HEK293 (cell line): ENCODE results near the gene ANP32A.

Source experiments
- BCL6B ChIP-seq: fragments of 450-650 bp; formaldehyde crosslinking; IDR thresholded peaks from 2 replicates; pipeline ENCODE4 v1.5.1; 2017; ENCODE audit warnings: missing biosample characterization, missing genetic modification characterization
- HOXA7 ChIP-seq: sonication (generic); formaldehyde crosslinking; IDR thresholded peaks from 2 replicates; pipeline ENCODE4 v1.8.1; 2022; ENCODE audit warnings: missing genetic modification reagents, borderline replicate concordance
- KLF1 ChIP-seq: fragments of 450-650 bp; formaldehyde crosslinking; IDR thresholded peaks from 2 replicates; pipeline ENCODE4 v1.5.1; 2016; ENCODE audit warnings: missing biosample characterization, missing genetic modification characterization
- MZF1 ChIP-seq: fragments of 450-650 bp; formaldehyde crosslinking; IDR thresholded peaks from 2 replicates; pipeline ENCODE4 v1.5.1; 2017; ENCODE audit warnings: missing biosample characterization, missing genetic modification characterization, borderline replicate concordance
- OSR2 ChIP-seq: fragments of 450-650 bp; formaldehyde crosslinking; IDR thresholded peaks from 2 replicates; pipeline ENCODE4 v1.5.1; 2016; ENCODE audit warnings: missing biosample characterization, missing genetic modification characterization
- PBX3 ChIP-seq: sonication (generic); formaldehyde crosslinking; IDR thresholded peaks from 2 replicates; pipeline ENCODE4 v1.8.1; 2022; ENCODE audit warnings: mild to moderate bottlenecking, moderate library complexity, missing genetic modification reagents
- PRDM6 ChIP-seq: fragments of 450-650 bp; formaldehyde crosslinking; IDR thresholded peaks from 2 replicates; pipeline ENCODE4 v1.5.1; 2017; ENCODE audit warnings: missing biosample characterization, missing genetic modification characterization
- REST ChIP-seq: fragments of 450-650 bp; formaldehyde crosslinking; IDR thresholded peaks from 2 replicates; pipeline ENCODE4 v1.5.1; 2016; ENCODE audit warnings: missing biosample characterization, missing genetic modification characterization
- SCRT2 ChIP-seq: fragments of 450-650 bp; formaldehyde crosslinking; IDR thresholded peaks from 2 replicates; pipeline ENCODE4 v1.5.1; 2016; ENCODE audit warnings: missing biosample characterization, missing genetic modification characterization
- ZFP69B ChIP-seq: fragments of 450-650 bp; formaldehyde crosslinking; IDR thresholded peaks from 2 replicates; pipeline ENCODE4 v1.5.1; 2016; ENCODE audit warnings: missing biosample characterization, missing genetic modification characterization
- ZNF112 ChIP-seq: fragments of 450-650 bp; formaldehyde crosslinking; IDR thresholded peaks from 2 replicates; pipeline ENCODE4 v1.5.0; 2017; ENCODE audit warnings: missing biosample characterization, missing genetic modification characterization
- ZNF223 ChIP-seq: fragments of 450-650 bp; formaldehyde crosslinking; IDR thresholded peaks from 2 replicates; pipeline ENCODE4 v1.5.1; 2016; ENCODE audit warnings: missing biosample characterization, missing genetic modification characterization
- ZNF24 ChIP-seq: fragments of 450-650 bp; formaldehyde crosslinking; IDR thresholded peaks from 2 replicates; pipeline ENCODE4 v1.5.1; 2016; ENCODE audit warnings: missing biosample characterization, missing genetic modification characterization
- ZNF266 ChIP-seq: fragments of 450-650 bp; formaldehyde crosslinking; IDR thresholded peaks from 2 replicates; pipeline ENCODE4 v1.5.1; 2016; ENCODE audit warnings: missing biosample characterization, missing genetic modification characterization, low read depth
- ZNF292 ChIP-seq: fragments of 450-650 bp; formaldehyde crosslinking; IDR thresholded peaks from 2 replicates; pipeline ENCODE4 v1.5.1; 2016; ENCODE audit warnings: low read depth, missing biosample characterization, missing genetic modification characterization, borderline replicate concordance
- ZNF335 ChIP-seq: fragments of 450-650 bp; formaldehyde crosslinking; conservative IDR thresholded peaks from 2 replicates; pipeline ENCODE4 v1.5.1; 2016; ENCODE audit warnings: missing biosample characterization, missing genetic modification characterization
- ZNF350 ChIP-seq: fragments of 450-650 bp; formaldehyde crosslinking; IDR thresholded peaks from 2 replicates; pipeline ENCODE4 v1.5.0; 2017; ENCODE audit warnings: missing biosample characterization, mild to moderate bottlenecking, missing genetic modification characterization
- ZNF626 ChIP-seq: fragments of 450-650 bp; sonication (Bioruptor Pico); formaldehyde crosslinking; IDR thresholded peaks from 2 replicates; pipeline ENCODE4 v1.5.1; 2018; ENCODE audit warnings: missing biosample characterization, missing genetic modification characterization, inconsistent platforms
- ZNF76 ChIP-seq: fragments of 450-650 bp; formaldehyde crosslinking; IDR thresholded peaks from 2 replicates; pipeline ENCODE4; 2016; ENCODE audit warnings: low read depth, missing biosample characterization, missing genetic modification characterization, borderline replicate concordance
- ZSCAN16 ChIP-seq: fragments of 450-650 bp; formaldehyde crosslinking; IDR thresholded peaks from 2 replicates; pipeline ENCODE4 v1.5.1; 2016; ENCODE audit warnings: missing biosample characterization, missing genetic modification characterization
- TF ChIP-seq, protein P1 (sequence below): fragments of 450-650 bp; formaldehyde crosslinking; IDR thresholded peaks from 2 replicates; pipeline ENCODE4 v1.5.1; 2016; ENCODE audit warnings: missing biosample characterization, missing genetic modification characterization
- TF ChIP-seq, protein P2 (sequence below): fragments of 450-650 bp; formaldehyde crosslinking; IDR thresholded peaks from 2 replicates; pipeline ENCODE4 v1.5.1; 2016; ENCODE audit warnings: missing biosample characterization, missing genetic modification characterization
- TF ChIP-seq, protein P3 (sequence below): IDR thresholded peaks from 2 replicates; pipeline ENCODE4 v1.6.1; 2011; ENCODE audit warnings: mild to moderate bottlenecking, low read depth, low read length, borderline replicate concordance
- TF ChIP-seq, protein P4 (sequence below): fragments of 450-650 bp; IDR thresholded peaks from 2 replicates; pipeline ENCODE4 v1.5.1; 2018; ENCODE audit warnings: missing biosample characterization, mild to moderate bottlenecking, missing genetic modification characterization

Gene ANP32A

DNA sequence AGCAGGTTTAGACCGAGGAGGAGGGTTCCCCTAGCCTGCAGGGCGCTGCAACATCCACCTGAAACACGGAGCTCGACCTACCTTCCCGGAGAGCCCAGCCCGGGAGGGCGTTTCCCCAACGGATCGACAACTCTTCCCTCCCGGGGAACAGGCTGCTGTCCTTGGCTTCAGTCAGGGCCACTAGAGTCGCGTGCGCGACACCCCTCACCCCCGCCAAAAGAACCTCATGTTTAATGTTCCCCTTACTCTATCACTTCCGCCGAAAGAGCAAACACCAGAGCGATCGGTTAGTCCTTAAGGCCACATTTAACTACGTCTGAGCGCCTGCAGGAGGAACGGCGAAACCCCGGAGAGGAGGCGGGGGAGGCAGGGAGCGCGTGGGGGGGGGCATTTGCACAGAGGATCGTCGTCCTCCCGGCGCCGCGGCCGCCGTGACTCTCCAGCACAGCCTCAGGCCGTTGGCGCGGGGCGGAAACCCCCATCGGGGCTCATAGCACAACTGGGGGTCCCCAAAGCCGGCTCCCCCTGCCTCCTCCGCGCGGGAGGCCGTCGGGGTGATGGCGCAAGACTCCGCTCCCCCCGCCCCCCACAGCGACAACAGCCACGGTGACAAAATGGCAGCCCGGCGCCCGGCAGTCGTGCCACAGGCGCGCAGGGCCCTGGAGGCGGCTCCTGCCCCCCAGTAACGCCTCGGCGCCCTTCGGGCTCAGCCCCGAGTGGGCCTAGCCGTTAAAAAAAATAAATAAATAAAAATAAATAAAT lies 3.2 kb downstream of the ANP32A start (continued):
- TF ChIP-seq MZF1 (peak; percentile 50; the same call in 1 of the 2 replicates), BCL6B (no peak), REST (tag by site-specific recombination) (0 out of 2 replicates have a peak, but pooled peaks have one; percentile 22), KLF1 (tag by site-specific recombination) (peak; percentile 61), ZNF335 (tag by site-specific recombination) (peak; percentile 69), SCRT2 (tag by site-specific recombination) (no peak), PRDM6 (tag by site-specific recombination) (no peak), OSR2 (tag by site-specific recombination) (no peak), ZNF626 (tag by site-specific recombination) (no peak), ZNF350 (tag by site-specific recombination) (no peak), ZNF24 (tag by site-specific recombination) (peak; percentile 38; the same call in 1 of the 2 replicates), ZSCAN16 (tag by site-specific recombination) (no peak), ZNF266 (tag by site-specific recombination) (no peak), ZNF76 (tag by site-specific recombination) (no peak; the same call in 1 of the 2 replicates), ZNF223 (tag by site-specific recombination) (no peak), PBX3 (CRISPR knock-in tag) (no peak), ZNF112 (tag by site-specific recombination) (no peak), HOXA7 (no peak), ZNF292 (tag by site-specific recombination) (no peak), ZFP69B (tag by site-specific recombination) (peak; percentile 50; the same call in 1 of the 2 replicates)
- TF ChIP-seq, protein P1, sequence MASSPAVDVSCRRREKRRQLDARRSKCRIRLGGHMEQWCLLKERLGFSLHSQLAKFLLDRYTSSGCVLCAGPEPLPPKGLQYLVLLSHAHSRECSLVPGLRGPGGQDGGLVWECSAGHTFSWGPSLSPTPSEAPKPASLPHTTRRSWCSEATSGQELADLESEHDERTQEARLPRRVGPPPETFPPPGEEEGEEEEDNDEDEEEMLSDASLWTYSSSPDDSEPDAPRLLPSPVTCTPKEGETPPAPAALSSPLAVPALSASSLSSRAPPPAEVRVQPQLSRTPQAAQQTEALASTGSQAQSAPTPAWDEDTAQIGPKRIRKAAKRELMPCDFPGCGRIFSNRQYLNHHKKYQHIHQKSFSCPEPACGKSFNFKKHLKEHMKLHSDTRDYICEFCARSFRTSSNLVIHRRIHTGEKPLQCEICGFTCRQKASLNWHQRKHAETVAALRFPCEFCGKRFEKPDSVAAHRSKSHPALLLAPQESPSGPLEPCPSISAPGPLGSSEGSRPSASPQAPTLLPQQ: no peak; the same call in 1 of the 2 replicates
- TF ChIP-seq, protein P2, sequence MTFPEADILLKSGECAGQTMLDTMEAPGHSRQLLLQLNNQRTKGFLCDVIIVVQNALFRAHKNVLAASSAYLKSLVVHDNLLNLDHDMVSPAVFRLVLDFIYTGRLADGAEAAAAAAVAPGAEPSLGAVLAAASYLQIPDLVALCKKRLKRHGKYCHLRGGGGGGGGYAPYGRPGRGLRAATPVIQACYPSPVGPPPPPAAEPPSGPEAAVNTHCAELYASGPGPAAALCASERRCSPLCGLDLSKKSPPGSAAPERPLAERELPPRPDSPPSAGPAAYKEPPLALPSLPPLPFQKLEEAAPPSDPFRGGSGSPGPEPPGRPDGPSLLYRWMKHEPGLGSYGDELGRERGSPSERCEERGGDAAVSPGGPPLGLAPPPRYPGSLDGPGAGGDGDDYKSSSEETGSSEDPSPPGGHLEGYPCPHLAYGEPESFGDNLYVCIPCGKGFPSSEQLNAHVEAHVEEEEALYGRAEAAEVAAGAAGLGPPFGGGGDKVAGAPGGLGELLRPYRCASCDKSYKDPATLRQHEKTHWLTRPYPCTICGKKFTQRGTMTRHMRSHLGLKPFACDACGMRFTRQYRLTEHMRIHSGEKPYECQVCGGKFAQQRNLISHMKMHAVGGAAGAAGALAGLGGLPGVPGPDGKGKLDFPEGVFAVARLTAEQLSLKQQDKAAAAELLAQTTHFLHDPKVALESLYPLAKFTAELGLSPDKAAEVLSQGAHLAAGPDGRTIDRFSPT: no peak; the same call in 1 of the 2 replicates
- TF ChIP-seq, protein P3, sequence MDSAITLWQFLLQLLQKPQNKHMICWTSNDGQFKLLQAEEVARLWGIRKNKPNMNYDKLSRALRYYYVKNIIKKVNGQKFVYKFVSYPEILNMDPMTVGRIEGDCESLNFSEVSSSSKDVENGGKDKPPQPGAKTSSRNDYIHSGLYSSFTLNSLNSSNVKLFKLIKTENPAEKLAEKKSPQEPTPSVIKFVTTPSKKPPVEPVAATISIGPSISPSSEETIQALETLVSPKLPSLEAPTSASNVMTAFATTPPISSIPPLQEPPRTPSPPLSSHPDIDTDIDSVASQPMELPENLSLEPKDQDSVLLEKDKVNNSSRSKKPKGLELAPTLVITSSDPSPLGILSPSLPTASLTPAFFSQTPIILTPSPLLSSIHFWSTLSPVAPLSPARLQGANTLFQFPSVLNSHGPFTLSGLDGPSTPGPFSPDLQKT: no peak
- TF ChIP-seq, protein P4, sequence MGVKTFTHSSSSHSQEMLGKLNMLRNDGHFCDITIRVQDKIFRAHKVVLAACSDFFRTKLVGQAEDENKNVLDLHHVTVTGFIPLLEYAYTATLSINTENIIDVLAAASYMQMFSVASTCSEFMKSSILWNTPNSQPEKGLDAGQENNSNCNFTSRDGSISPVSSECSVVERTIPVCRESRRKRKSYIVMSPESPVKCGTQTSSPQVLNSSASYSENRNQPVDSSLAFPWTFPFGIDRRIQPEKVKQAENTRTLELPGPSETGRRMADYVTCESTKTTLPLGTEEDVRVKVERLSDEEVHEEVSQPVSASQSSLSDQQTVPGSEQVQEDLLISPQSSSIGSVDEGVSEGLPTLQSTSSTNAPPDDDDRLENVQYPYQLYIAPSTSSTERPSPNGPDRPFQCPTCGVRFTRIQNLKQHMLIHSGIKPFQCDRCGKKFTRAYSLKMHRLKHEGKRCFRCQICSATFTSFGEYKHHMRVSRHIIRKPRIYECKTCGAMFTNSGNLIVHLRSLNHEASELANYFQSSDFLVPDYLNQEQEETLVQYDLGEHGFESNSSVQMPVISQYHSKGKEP (tag by site-specific recombination): no peak
